K562 (cell line): ENCODE data around the gene COBLL1. TPM values are rescaled to one million over a fixed set of nuclear protein-coding genes. Genes with fewer than 3 reads are reported as not detected.

Experiments
- ATAC-seq: fragments of 200-7000 bp; cut with Tn5 transposase; 3 replicates; pipeline ENCODE4 v1.9.1; 2020; ENCODE audit warnings: moderate library complexity
- BruUV-seq: library from RNA; stranded (reverse); fragments of 400-500 nt; replicated peaks from 2 replicates; lab custom pipeline; 2021; lab: Mats Ljungman, UMichigan
- CTCF ChIA-PET: fragments of 300-600 bp; formaldehyde crosslinking; extraction: SDS; loops from one replicate; lab custom pipeline; 2021; ENCODE audit warnings: low intra/inter-chr PET ratio; lab: Yijun Ruan, JAX
- POLR2A ChIA-PET: fragments of 300-600, 350-650 bp; sonication (Branson Sonifier 250); formaldehyde crosslinking; extraction: SDS; loops from one replicate; lab custom pipeline; 2021; ENCODE audit warnings: antibody characterized with exemption, inconsistent platforms; lab: Yijun Ruan, JAX
- DNase-seq, 4 experiments: peaks; one replicate each; pipeline versions ENCODE4 v3.0.0 to v3.0.0-alpha.2; 2011 to 2018; ENCODE audit warnings: low spot score in 3 of 4, mixed read lengths in 3 of 4; ENCODE audit errors: extremely low read depth in 1 of 4
- FAIRE-seq: peaks from 2 replicates; lab custom pipeline; 2011; peaks lifted over from hg19 to GRCh38; lab: Jason Lieb, UNC
- H2AFZ ChIP-seq: 2 replicates; pipeline ENCODE4 v1.6.0; 2011; ENCODE audit warnings: low read depth, low read length, control low read depth, inconsistent platforms
- H3K27ac ChIP-seq: fragments of 200-600 bp; 3 replicates; pipeline ENCODE4 v1.8.0; 2011; ENCODE audit warnings: low read depth, mild to moderate bottlenecking, control low read depth, inconsistent platforms, low read length, moderate library complexity, mixed read lengths; ENCODE audit errors: extremely low read depth
- H3K27me3 ChIP-seq, 2 experiments: fragments of 300-600 bp in 1 of 2; 2 replicates in 1 of 2; 3 replicates in 1 of 2; pipeline versions ENCODE4 v1.6.0 to v1.8.0; 2011; ENCODE audit warnings: inconsistent platforms in 2 of 2, low read length in 2 of 2, mild to moderate bottlenecking in 1 of 2, mixed read lengths in 1 of 2, moderate library complexity in 1 of 2; ENCODE audit not compliant: control insufficient read depth in 2 of 2, insufficient read depth in 2 of 2
- H3K36me3 ChIP-seq: fragments of 300-600 bp; 3 replicates; pipeline ENCODE4 v1.8.0; 2011; ENCODE audit warnings: mild to moderate bottlenecking, low read length, inconsistent platforms; ENCODE audit not compliant: control insufficient read depth, insufficient read depth
- H3K4me1 ChIP-seq, 2 experiments: fragments of 200-600 bp in 1 of 2; replicated peaks in 1 of 2; 2 replicates in 1 of 2; 3 replicates in 1 of 2; pipeline versions ENCODE4 v1.5.1 to v1.8.0; 2011; ENCODE audit warnings: inconsistent platforms in 2 of 2, low read length in 2 of 2, mild to moderate bottlenecking in 1 of 2, mixed read lengths in 1 of 2, moderate library complexity in 1 of 2; ENCODE audit not compliant: control insufficient read depth in 2 of 2, insufficient read depth in 2 of 2
- H3K4me2 ChIP-seq: 2 replicates; pipeline ENCODE4 v1.6.1; 2011; ENCODE audit warnings: low read length, control low read depth, inconsistent platforms, mixed read lengths; ENCODE audit not compliant: insufficient read depth
- H3K4me3 ChIP-seq: fragments of 200-600 bp; sonication (generic), shearing (Covaris generic); 2 replicates; pipeline ENCODE4 v1.5.1; 2016; ENCODE audit warnings: control low read depth, inconsistent platforms
- H3K79me2 ChIP-seq: fragments of 200-600 bp; 3 replicates; pipeline ENCODE4 v1.8.0; 2011; ENCODE audit warnings: low read length, inconsistent platforms; ENCODE audit not compliant: control insufficient read depth, insufficient read depth
- H3K9ac ChIP-seq, 2 experiments: 2 replicates each; pipeline versions ENCODE4 v1.6.0 to v1.6.1; 2011; ENCODE audit warnings: low read depth in 2 of 2, low read length in 2 of 2, control low read depth in 1 of 2, inconsistent platforms in 1 of 2, mild to moderate bottlenecking in 1 of 2, mixed read lengths in 1 of 2; ENCODE audit not compliant: insufficient read depth in 1 of 2
- H3K9me1 ChIP-seq: one replicate; pipeline ENCODE4 v1.6.0; 2011; ENCODE audit warnings: inconsistent platforms, mild to moderate bottlenecking, low read length, moderate library complexity; ENCODE audit not compliant: control insufficient read depth, insufficient read depth
- H3K9me3 ChIP-seq: replicated peaks from 2 replicates; pipeline ENCODE4 v1.5.1; 2011; ENCODE audit warnings: low read depth, low read length, inconsistent platforms; ENCODE audit not compliant: control insufficient read depth, insufficient read depth
- H4K20me1 ChIP-seq: replicated peaks from 2 replicates; pipeline ENCODE4 v1.6.1; 2011; ENCODE audit warnings: low read length, inconsistent platforms, mixed read lengths; ENCODE audit not compliant: control insufficient read depth, insufficient read depth
- E2F1 ChIP-seq: sonication (generic); formaldehyde crosslinking; IDR thresholded peaks from 2 replicates; pipeline ENCODE4 v1.8.1; 2023; ENCODE audit warnings: mild to moderate bottlenecking, missing genetic modification reagents, moderate library complexity
- HNRNPUL1 ChIP-seq: fragments of 200-400 bp; formaldehyde crosslinking; IDR thresholded peaks from 2 replicates; pipeline ENCODE4 v1.6.1; 2017; ENCODE audit warnings: low read length
- NFXL1 ChIP-seq: fragments of 450-650 bp; formaldehyde crosslinking; IDR thresholded peaks from 2 replicates; pipeline ENCODE4 v1.4.0; 2021; ENCODE audit warnings: mild to moderate bottlenecking
- PML ChIP-seq: IDR thresholded peaks from 2 replicates; pipeline ENCODE4 v1.6.1; 2012; ENCODE audit warnings: low read length, inconsistent platforms
- TFAP4 ChIP-seq: sonication (generic); formaldehyde crosslinking; IDR thresholded peaks from 2 replicates; pipeline ENCODE4 v1.8.0; 2022; ENCODE audit warnings: missing genetic modification reagents, mild to moderate bottlenecking, moderate library complexity, borderline replicate concordance
- ZC3H11A ChIP-seq: IDR thresholded peaks from 2 replicates; pipeline ENCODE4 v1.6.1; 2012; ENCODE audit warnings: low read depth, low read length, improper control_type of control experiment
- ZNF140 ChIP-seq: fragments of 250-450 bp; sonication (Bioruptor Pico); IDR thresholded peaks from 2 replicates; pipeline ENCODE4 v1.8.0; 2021; ENCODE audit warnings: moderate library complexity, mild to moderate bottlenecking, inconsistent platforms
- ZNF445 ChIP-seq: fragments of 250-450 bp; sonication (Bioruptor Pico); IDR thresholded peaks from 2 replicates; pipeline ENCODE4 v1.4.0; 2020; ENCODE audit warnings: low read depth, mild to moderate bottlenecking, moderate library complexity
- ZNF512 ChIP-seq: IDR thresholded peaks from 2 replicates; pipeline ENCODE4 v1.6.1; 2016; ENCODE audit warnings: missing genetic modification characterization, missing compliant biosample characterization
- ZNF75A ChIP-seq: fragments of 450-650 bp; formaldehyde crosslinking; IDR thresholded peaks from 2 replicates; pipeline ENCODE4 v1.4.0; 2020; ENCODE audit warnings: mild to moderate bottlenecking
- WGBS: fragments of 100-300 bp; shearing (Covaris generic); methylation state at CpG from one replicate; pipeline ENCODE4 v1.1.6; 2016; ENCODE audit warnings: low coverage, mixed read lengths; ENCODE audit not compliant: insufficient coverage; ENCODE audit errors: missing lambda C conversion rate; 5-methylcytosine and 5-hydroxymethylcytosine counted together
- in situ Hi-C: fragments of 300-500 bp; cut with MboI; formaldehyde crosslinking; loops from 4 replicates; pipeline ENCODE4 v1.15.0; 2018; ENCODE audit warnings: inconsistent platforms, mixed read lengths
- intact Hi-C: fragments of 100-400 bp; cut with micrococcal nuclease; formaldehyde crosslinking; loops from 2 replicates; pipeline ENCODE4 v1.14.2; 2022
- polyA plus RNA-seq, 8 experiments: library from polyadenylated mRNA; depleted of rRNA in 4 of 8; stranded (reverse) in 5 of 8; unstranded in 3 of 8; fragments of >200 nt; fragmentation: Nextera tagmentation in 2 of 8; fragmentation: Illumina TruSeq in 1 of 8; extraction: Ambion mirVana in 2 of 8; extraction: Trizol in 1 of 8; gene quantifications; 2 replicates each; pipeline versions ENCODE4 v1.2.1 to v1.2.3, GENCODE V29; 2011 to 2014; ENCODE audit warnings: inconsistent platforms in 1 of 8, missing spikeins in 1 of 8
- total RNA-seq, 7 experiments: library from RNA; depleted of rRNA in 6 of 7; stranded (reverse); fragments of >200 nt in 6 of 7; fragmentation: Illumina TruSeq in 2 of 7; extraction: Trizol in 2 of 7; gene quantifications; 2 replicates each; pipeline versions ENCODE4 v1.2.1 to v1.2.3, GENCODE V29; 2011 to 2021; ENCODE audit warnings: low replicate concordance in 1 of 7

Gene COBLL1
- total and polyA plus RNA-seq, 9 of the 15 experiments (the other 6 are each of a cell fraction or from before 2014, with no cell fraction given), result 0.07 to 1.6 (median 0.71) TPM

- Histone ChIP-seq H3K9me3 (no peaks in the 10 kb centered on the region), H3K27me3 (no peaks in the 10 kb centered on the region), H3K4me3 (no peak overlapping the region), H3K4me2 (no peak overlapping the region), H3K9me1 (no peaks in the 10 kb centered on the region), H4K20me1 (no peaks in the 10 kb centered on the region), H3K4me1 (no peaks in the 10 kb centered on the region), H3K9ac (no peak overlapping the region), H3K79me2 (no peaks in the 10 kb centered on the region), H2AFZ (no peak overlapping the region), H3K27ac (no peak overlapping the region), H3K36me3 (no peaks in the 10 kb centered on the region)
- WGBS, result 1% methylated on average over 4 of the region's 4 CpGs
- in situ Hi-C loops (no loop called here), intact Hi-C loops (no loop called here)
- BruUV-seq, result no TSS peak
- FAIRE-seq, result no peak
- no peak for ATAC-seq
- CTCF ChIA-PET, result no interaction called here
- no peak for TF ChIP-seq E2F1
- no peak for TF ChIP-seq PML
- no peak for TF ChIP-seq ZNF75A
- no peak for TF ChIP-seq TFAP4 (CRISPR knock-in tag)
- no peak for TF ChIP-seq ZC3H11A
- no peak for TF ChIP-seq NFXL1 (CRISPR knock-in tag)
- TF ChIP-seq ZNF512 (tag), result no peak
- no peak for TF ChIP-seq ZNF445 (CRISPR knock-in tag)
- TF ChIP-seq HNRNPUL1, result no peak
- TF ChIP-seq ZNF140 (CRISPR knock-in tag), result no peak
- POLR2A ChIA-PET, result no interaction called here
- no peak for DNase-seq
Observed at GRCh38 chr2:164671664-164672396, 169.8 kb downstream of the COBLL1 start.
